Spinal cord (tissue), 10 donors: ENCODE data around the gene MTFR1L. TPM values are rescaled to one million over a fixed set of nuclear protein-coding genes. Genes with fewer than 3 reads are reported as not detected.

Experiments used
- DNase-seq, 6 donors: peaks; one replicate each; pipeline versions ENCODE4 v3.0.0 to v3.0.0-alpha.2; 2013 to 2015; ENCODE audit warnings: low spot score in 6 of 6, low read depth in 4 of 6
- H3K27ac ChIP-seq: one replicate; pipeline ENCODE4 v1.5.1; 2013; ENCODE audit warnings: low read depth, low read length, control low read depth
- H3K27me3 ChIP-seq: one replicate; pipeline ENCODE4 v1.6.1; 2013; ENCODE audit warnings: low read length; ENCODE audit not compliant: control insufficient read depth, insufficient read depth
- H3K36me3 ChIP-seq: one replicate; pipeline ENCODE4 v1.6.1; 2013; ENCODE audit warnings: low read length; ENCODE audit not compliant: control insufficient read depth, insufficient read depth
- H3K4me1 ChIP-seq: one replicate; pipeline ENCODE4 v1.6.1; 2013; ENCODE audit warnings: low read length; ENCODE audit not compliant: control insufficient read depth, insufficient read depth
- H3K4me3 ChIP-seq: one replicate; pipeline ENCODE4 v1.5.1; 2013; ENCODE audit warnings: low read depth, low read length, control low read depth
- H3K9me3 ChIP-seq: one replicate; pipeline ENCODE4 v1.6.1; 2013; ENCODE audit warnings: low read length; ENCODE audit not compliant: control insufficient read depth, insufficient read depth
- WGBS: methylation state at CpG from one replicate; pipeline ENCODE4 v1.1.5; 2013; ENCODE audit warnings: missing lambda C conversion rate; ENCODE audit not compliant: insufficient coverage; 5-methylcytosine and 5-hydroxymethylcytosine counted together
- polyA plus RNA-seq, 2 donors: library from polyadenylated mRNA; unstranded; fragments of 120-200 nt; gene quantifications; one replicate each; pipeline ENCODE4 v1.2.1, GENCODE V29; 2013; ENCODE audit not compliant: insufficient read length in 2 of 2
- total RNA-seq, 2 donors: library from RNA; depleted of rRNA in 1 of 2; stranded (reverse); fragments of 120-200 nt in 1 of 2; fragments of >200 nt in 1 of 2; gene quantifications; one replicate each; pipeline versions ENCODE4 v1.2.3 to v1.2.4, GENCODE V29; 2013 to 2014
- donor health status: healthy.

The MTFR1L gene
- total and polyA plus RNA-seq, 4 donors, result 48.6 to 132 (median 99.7) TPM

DNA sequence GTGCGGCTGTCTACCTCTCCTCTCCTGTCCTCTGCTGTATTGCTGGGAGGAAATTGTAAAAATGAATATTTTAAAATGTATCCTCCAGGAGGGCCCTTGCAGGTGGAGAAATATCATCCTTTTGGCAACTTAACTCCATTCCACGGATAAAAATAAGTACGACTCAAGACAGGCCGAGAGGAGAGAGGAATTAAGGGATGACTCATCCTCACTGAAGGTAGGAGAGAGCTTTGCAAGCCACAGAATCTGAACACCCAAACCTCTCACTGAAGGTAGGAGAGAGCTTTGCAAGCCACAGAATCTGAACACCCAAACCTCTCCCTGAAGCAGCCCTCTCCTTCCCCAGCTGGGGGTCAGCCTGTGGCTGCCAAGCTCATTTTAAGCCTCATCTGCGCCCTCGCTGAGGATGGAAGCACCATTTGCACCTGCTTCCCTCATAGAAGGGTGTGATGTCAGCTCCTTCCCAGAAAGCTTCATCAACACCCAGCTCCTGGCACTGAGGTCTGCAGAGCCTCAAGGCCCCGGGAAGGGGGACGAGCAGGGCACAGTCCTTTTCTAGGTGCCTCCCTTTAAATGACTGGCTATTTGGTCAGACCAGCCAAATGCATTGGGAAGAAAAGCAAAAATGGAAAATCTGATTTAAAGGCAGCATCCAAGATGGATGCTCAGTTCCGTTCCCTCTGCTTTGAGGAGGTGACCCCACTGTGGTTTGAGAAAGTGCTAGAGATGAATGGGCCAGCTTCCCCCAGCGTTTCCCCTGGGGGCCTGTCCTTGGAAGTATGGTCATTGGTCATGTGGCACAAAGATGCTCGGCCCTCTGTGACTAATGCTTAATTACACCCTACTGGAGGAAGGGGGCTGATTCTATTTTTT lies 32.6 kb upstream of the MTFR1L start:
- H3K36me3 ChIP-seq, result peaks cover 13% of the 10 kb centered on the region
- H3K4me1 ChIP-seq, result peaks cover 27% of the 10 kb centered on the region
- H3K9me3 ChIP-seq, result no peaks in the 10 kb centered on the region
- H3K27me3 ChIP-seq, result no peaks in the 10 kb centered on the region
- DNase-seq, result peak in 1 of 6 donors; percentile 14
- H3K4me3 ChIP-seq, result no peak overlapping the region
- WGBS, result 62% methylated on average over 4 of the region's 11 CpGs
- H3K27ac ChIP-seq, result no peak overlapping the region

DNA sequence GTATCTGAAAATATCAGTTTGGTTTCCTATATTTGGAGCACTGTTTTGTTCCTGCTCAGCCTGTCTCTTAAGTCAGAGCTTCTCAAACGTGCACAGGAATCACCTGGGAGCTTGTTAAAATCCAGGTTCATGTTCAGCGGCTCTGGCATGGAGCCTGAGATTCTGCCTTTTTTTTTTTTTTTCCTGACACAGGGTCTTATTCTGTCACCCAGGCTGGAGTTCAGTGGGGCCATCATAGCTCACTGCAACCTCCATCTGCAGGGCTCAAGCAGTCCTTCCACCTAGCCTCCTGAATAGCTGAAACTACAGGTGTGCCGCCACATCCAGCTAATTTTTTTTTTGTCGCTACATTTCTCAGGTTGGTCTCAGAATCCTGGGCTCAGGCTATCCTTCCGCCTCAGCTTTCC lies 32.0 kb upstream of the MTFR1L start:
- Histone ChIP-seq H3K27ac (no peak overlapping the region), H3K9me3 (no peaks in the 10 kb centered on the region), H3K4me1 (peaks cover 27% of the 10 kb centered on the region), H3K27me3 (no peaks in the 10 kb centered on the region), H3K36me3 (peaks cover 13% of the 10 kb centered on the region), H3K4me3 (no peak overlapping the region)
- no peak for DNase-seq
- 83% methylated on average over 5 of the region's 5 CpGs for WGBS

DNA sequence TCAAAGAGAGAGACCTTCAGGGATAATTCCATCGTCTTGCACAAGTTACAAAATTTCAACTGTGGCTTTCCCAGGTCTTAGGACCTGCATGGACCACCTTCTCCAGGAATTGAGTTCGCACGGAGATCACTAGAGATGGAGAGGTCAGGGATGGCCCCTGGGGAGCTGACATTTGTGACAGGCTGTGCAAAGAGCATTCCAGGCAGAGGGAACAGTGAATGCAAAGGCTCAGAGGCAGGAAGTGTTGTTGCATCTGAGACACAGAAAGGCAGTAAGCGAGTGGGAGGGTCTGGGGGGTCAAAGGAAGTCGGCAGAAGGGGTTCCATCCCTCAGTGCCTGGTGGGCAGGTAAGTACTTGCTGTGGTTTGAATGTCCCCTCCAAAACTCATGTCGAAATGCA lies 29.3 kb upstream of the MTFR1L start:
- Histone ChIP-seq H3K36me3 (peaks cover 9% of the 10 kb centered on the region), H3K27ac (no peak overlapping the region), H3K27me3 (no peaks in the 10 kb centered on the region), H3K9me3 (no peaks in the 10 kb centered on the region), H3K4me3 (no peak overlapping the region), H3K4me1 (peaks cover 13% of the 10 kb centered on the region)
- DNase-seq, result no peak
- 92% methylated on average over 5 of the region's 6 CpGs for WGBS

DNA sequence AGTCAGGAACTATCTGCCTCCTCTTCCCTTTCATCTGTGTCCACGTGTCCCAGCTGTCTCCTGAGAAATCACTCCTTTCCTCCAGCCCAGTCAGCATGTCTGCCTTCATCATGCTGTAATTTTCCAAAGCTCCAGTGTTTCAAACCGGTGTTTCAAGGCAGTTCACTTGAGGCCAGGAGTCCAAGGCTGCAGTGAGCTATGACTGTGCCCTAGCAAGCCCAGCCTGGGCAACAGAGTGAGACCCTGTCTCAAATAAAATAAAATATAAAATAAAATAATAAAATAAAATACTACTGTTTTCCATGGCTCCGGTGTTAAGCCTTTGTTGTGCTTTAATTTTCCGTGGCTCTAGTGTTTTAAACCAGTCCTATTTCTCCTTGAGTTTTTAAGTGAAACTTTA lies 27.6 kb upstream of the MTFR1L start:
- Histone ChIP-seq H3K9me3 (no peaks in the 10 kb centered on the region), H3K4me1 (peaks cover 16% of the 10 kb centered on the region), H3K27me3 (no peaks in the 10 kb centered on the region), H3K36me3 (peaks cover 7% of the 10 kb centered on the region), H3K4me3 (no peak overlapping the region), H3K27ac (no peak overlapping the region)
- no peak for DNase-seq
- WGBS, result 50% methylated on average over 2 of the region's 4 CpGs

GRCh38 chr1:25793585-25794170 lies 26.1 kb upstream of the MTFR1L start:
- 66% methylated on average over 4 of the region's 7 CpGs for WGBS

GRCh38 chr1:25794325-25794724 lies 25.4 kb upstream of the MTFR1L start:
- H3K9me3 ChIP-seq, result no peaks in the 10 kb centered on the region
- H3K36me3 ChIP-seq, result no peaks in the 10 kb centered on the region
- peaks cover 34% of the 10 kb centered on the region for H3K4me1 ChIP-seq
- no peak overlapping the region for H3K27ac ChIP-seq
- H3K4me3 ChIP-seq, result no peak overlapping the region
- no peak for DNase-seq
- 72% methylated on average over 8 of the region's 8 CpGs for WGBS
- H3K27me3 ChIP-seq, result no peaks in the 10 kb centered on the region

More at GRCh38 chr1:25793585-25794170, 26.1 kb upstream of the MTFR1L start:
- peaks cover 28% of the 10 kb centered on the region for H3K4me1 ChIP-seq
- H3K9me3 ChIP-seq, result no peaks in the 10 kb centered on the region
- no peaks in the 10 kb centered on the region for H3K36me3 ChIP-seq
- H3K4me3 ChIP-seq, result no peak overlapping the region
- no peak overlapping the region for H3K27ac ChIP-seq
- DNase-seq, result no peak
- no peaks in the 10 kb centered on the region for H3K27me3 ChIP-seq

DNA sequence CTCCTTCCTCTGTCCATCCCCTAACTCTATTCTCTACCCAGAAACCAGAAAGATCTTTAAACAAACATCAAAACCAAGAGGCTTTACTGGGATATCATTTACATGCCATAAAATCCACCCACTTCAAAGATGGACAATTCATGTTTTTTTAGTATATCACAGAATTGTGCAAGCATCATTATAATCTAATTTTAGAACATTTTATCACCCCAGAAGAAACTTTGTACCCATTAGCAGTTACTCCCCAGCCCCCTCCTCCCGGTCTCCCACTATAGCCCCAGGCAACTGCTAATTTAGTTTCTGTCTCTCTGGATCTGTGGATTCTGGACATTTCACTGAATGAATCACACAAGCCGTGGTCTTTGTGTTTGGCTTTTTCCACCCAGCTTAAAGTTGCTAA lies 24.5 kb upstream of the MTFR1L start:
- H3K27me3 ChIP-seq, result no peaks in the 10 kb centered on the region
- no peaks in the 10 kb centered on the region for H3K9me3 ChIP-seq
- H3K4me3 ChIP-seq, result no peak overlapping the region
- H3K36me3 ChIP-seq, result no peaks in the 10 kb centered on the region
- WGBS, result 100% methylated on average over 1 of the region's 2 CpGs
- peaks cover 40% of the 10 kb centered on the region for H3K4me1 ChIP-seq
- H3K27ac ChIP-seq, result no peak overlapping the region
- no peak for DNase-seq

- H3K4me1 ChIP-seq, result peaks cover 48% of the 10 kb centered on the region
- H3K4me3 ChIP-seq, result no peak overlapping the region
- no peak for DNase-seq
- WGBS, result 68% methylated on average over 22 of the region's 22 CpGs
- H3K36me3 ChIP-seq, result no peaks in the 10 kb centered on the region
- no peaks in the 10 kb centered on the region for H3K9me3 ChIP-seq
- H3K27ac ChIP-seq, result no peak overlapping the region
- H3K27me3 ChIP-seq, result no peaks in the 10 kb centered on the region
Observed at GRCh38 chr1:25795946-25796810, 23.6 kb upstream of the MTFR1L start.

- Histone ChIP-seq H3K4me3 (no peak overlapping the region), H3K4me1 (peaks cover 54% of the 10 kb centered on the region), H3K36me3 (no peaks in the 10 kb centered on the region), H3K9me3 (no peaks in the 10 kb centered on the region), H3K27me3 (no peaks in the 10 kb centered on the region), H3K27ac (no peak overlapping the region)
- 0% methylated on average over 5 of the region's 19 CpGs for WGBS
- peak in 2 of 6 donors; percentile 79 to 90 for DNase-seq
Observed at GRCh38 chr1:25796811-25797458, 22.8 kb upstream of the MTFR1L start.
